Neural cell (in vitro differentiated cells): Measurements from ENCODE around the gene ZMAT2. TPM values are rescaled to one million over a fixed set of nuclear protein-coding genes. Genes with fewer than 3 reads are reported as not detected.

Source experiments
- H2AFZ ChIP-seq: fragments of 200-600, 300-800 bp; sonication (generic), shearing (Covaris generic); 2 replicates; pipeline ENCODE4 v1.6.0; 2014; ENCODE audit warnings: low read depth, mild to moderate bottlenecking, antibody characterized with exemption, low read length, moderate library complexity
- H3F3A ChIP-seq: fragments of 200-600 bp; shearing (Covaris generic); 2 replicates; pipeline ENCODE4 v1.6.1; 2016; ENCODE audit warnings: mild to moderate bottlenecking, moderate library complexity, mixed read lengths, antibody characterized with exemption, low read length; ENCODE audit not compliant: insufficient read depth, poor library complexity, severe bottlenecking
- H3K27ac ChIP-seq: fragments of 200-600, 300-800 bp; sonication (generic), shearing (Covaris generic); 2 replicates; pipeline ENCODE4 v1.5.1; 2014; ENCODE audit warnings: mild to moderate bottlenecking, low read length, moderate library complexity
- H3K27me3 ChIP-seq: fragments of 300-800, 200-600 bp; sonication (generic), shearing (Covaris generic); 2 replicates; pipeline ENCODE4 v1.6.0; 2014; ENCODE audit warnings: mild to moderate bottlenecking, low read depth, low read length, moderate library complexity; ENCODE audit not compliant: insufficient read depth
- H3K36me3 ChIP-seq: fragments of 300-800, 200-600 bp; sonication (generic), shearing (Covaris generic); 2 replicates; pipeline ENCODE4 v1.5.1; 2014; ENCODE audit warnings: mild to moderate bottlenecking, antibody characterized with exemption, low read length, moderate library complexity; ENCODE audit not compliant: insufficient read depth
- H3K4me2 ChIP-seq: fragments of 300-800, 200-600 bp; sonication (generic), shearing (Covaris generic); 2 replicates; pipeline ENCODE4 v1.6.0; 2014; ENCODE audit warnings: mild to moderate bottlenecking, low read length
- H3K4me3 ChIP-seq: fragments of 300-800, 200-600 bp; sonication (generic), shearing (Covaris generic); 2 replicates; pipeline ENCODE4 v1.5.1; 2014; ENCODE audit warnings: mild to moderate bottlenecking, low read length, moderate library complexity
- H3K79me2 ChIP-seq: fragments of 200-600 bp; shearing (Covaris generic); replicated peaks from 2 replicates; pipeline ENCODE4 v1.6.0; 2014; ENCODE audit warnings: mild to moderate bottlenecking, low read length, moderate library complexity; ENCODE audit not compliant: insufficient read depth
- H3K9ac ChIP-seq: fragments of 300-800, 200-600 bp; sonication (generic), shearing (Covaris generic); 2 replicates; pipeline ENCODE4 v1.6.1; 2016; ENCODE audit warnings: mild to moderate bottlenecking, low read length, mixed read lengths
- H3K9me2 ChIP-seq: fragments of 200-600 bp; shearing (Covaris generic); 2 replicates; pipeline ENCODE4 v1.6.1; 2016; ENCODE audit warnings: mild to moderate bottlenecking, low read length, mixed read lengths; ENCODE audit not compliant: insufficient read depth
- H3K9me3 ChIP-seq: fragments of 200-600, 300-800 bp; sonication (generic), shearing (Covaris generic); 2 replicates; pipeline ENCODE4 v1.6.1; 2016; ENCODE audit warnings: mild to moderate bottlenecking, mixed run types, low read length, moderate library complexity, mixed read lengths
- H4K20me1 ChIP-seq: fragments of 200-600 bp; shearing (Covaris generic); 2 replicates; pipeline ENCODE4 v1.6.1; 2016; ENCODE audit warnings: mild to moderate bottlenecking, mixed run types; ENCODE audit not compliant: insufficient read depth
- EP300 ChIP-seq: fragments of 450-650 bp; conservative IDR thresholded peaks from 2 replicates; pipeline ENCODE4 v1.6.1; 2014; ENCODE audit warnings: antibody characterized with exemption, mild to moderate bottlenecking, moderate library complexity; ENCODE audit not compliant: poor library complexity, severe bottlenecking
- EZH2 ChIP-seq: fragments of 200-600, 300-800 bp; shearing (Covaris generic), sonication (generic); IDR thresholded peaks from 2 replicates; pipeline ENCODE4 v1.6.1; 2014; ENCODE audit warnings: antibody characterized with exemption, low read length, borderline replicate concordance, mild to moderate bottlenecking; ENCODE audit not compliant: insufficient read depth, poor library complexity, severe bottlenecking
- MXI1 ChIP-seq: fragments of 450-650 bp; conservative IDR thresholded peaks from 2 replicates; pipeline ENCODE4 v1.6.1; 2014; ENCODE audit warnings: antibody characterized with exemption, mild to moderate bottlenecking; ENCODE audit not compliant: poor library complexity, severe bottlenecking
- POLR2AphosphoS5 ChIP-seq: IDR thresholded peaks from 2 replicates; pipeline ENCODE4 v1.6.1; 2012
- RAD21 ChIP-seq: fragments of 450-650 bp; conservative IDR thresholded peaks from 2 replicates; pipeline ENCODE4 v1.6.1; 2014; ENCODE audit warnings: antibody characterized with exemption, mild to moderate bottlenecking, moderate library complexity
- SMC3 ChIP-seq: fragments of 450-650 bp; conservative IDR thresholded peaks from 2 replicates; pipeline ENCODE4 v1.6.1; 2014; ENCODE audit warnings: antibody characterized with exemption, mild to moderate bottlenecking, moderate library complexity; ENCODE audit not compliant: poor library complexity
- TAF1 ChIP-seq: IDR thresholded peaks from 2 replicates; pipeline ENCODE4 v1.6.1; 2012; ENCODE audit warnings: low read depth
- polyA plus RNA-seq: library from polyadenylated mRNA; depleted of rRNA; stranded (reverse); fragments of >200 nt; gene quantifications from 2 replicates; pipeline ENCODE4 v1.2.3, GENCODE V29; 2014
- TF ChIP-seq, protein P1 (sequence below): IDR thresholded peaks from 2 replicates; pipeline ENCODE4 v1.6.1; 2012; ENCODE audit warnings: borderline replicate concordance
- TF ChIP-seq, protein P2 (sequence below): fragments of 450-650 bp; IDR thresholded peaks from 2 replicates; pipeline ENCODE4 v1.5.1; 2014; ENCODE audit warnings: antibody characterized with exemption, mild to moderate bottlenecking, moderate library complexity; ENCODE audit not compliant: poor library complexity, severe bottlenecking

The ZMAT2 gene
- polyA plus RNA-seq, 1 donor from 2014 or later: 170 TPM

DNA sequence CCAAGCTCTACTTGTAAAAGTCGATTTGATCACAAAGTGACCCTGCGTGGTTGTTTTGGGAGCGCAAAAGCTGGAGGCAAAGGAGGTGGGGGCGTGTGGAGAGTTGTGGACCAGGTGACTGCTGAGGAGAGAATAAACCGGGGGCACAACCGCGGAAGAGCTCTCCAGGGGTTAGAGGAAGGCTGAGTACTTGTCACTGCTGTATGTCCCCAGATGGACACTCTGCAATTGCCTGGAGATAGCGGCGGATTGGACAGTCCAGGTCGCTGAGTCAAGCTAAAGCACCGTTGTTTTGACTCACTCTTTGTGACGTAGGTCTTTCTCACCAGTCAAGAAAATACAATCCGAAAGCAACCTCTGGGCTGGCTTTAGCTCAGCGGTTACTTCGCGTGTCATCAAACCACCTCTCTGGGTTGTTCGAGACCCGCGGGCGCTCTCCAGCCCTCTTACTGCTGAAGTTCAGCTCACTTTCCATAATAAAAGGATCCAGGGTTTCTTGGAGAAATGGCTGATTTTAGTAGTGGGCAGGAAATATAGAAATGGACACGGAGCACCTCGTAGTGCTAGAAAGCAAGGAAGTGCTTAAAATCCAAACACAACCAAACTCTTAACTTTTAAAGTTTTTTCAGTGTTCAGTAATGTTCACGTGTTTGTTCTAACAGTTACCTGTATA lies 25.7 kb downstream of the ZMAT2 start:
- no peak overlapping the region for H3K4me2 ChIP-seq
- no peak overlapping the region for H3K9ac ChIP-seq
- no peaks in the 10 kb centered on the region for H3K9me2 ChIP-seq
- H4K20me1 ChIP-seq: no peaks in the 10 kb centered on the region
- no peaks in the 10 kb centered on the region for H3K27me3 ChIP-seq
- H3K36me3 ChIP-seq: no peaks in the 10 kb centered on the region
- H3K27ac ChIP-seq: no peak overlapping the region
- TF ChIP-seq EP300 (no peak), POLR2AphosphoS5 (no peak), MXI1 (no peak)
- TF ChIP-seq, protein P1, sequence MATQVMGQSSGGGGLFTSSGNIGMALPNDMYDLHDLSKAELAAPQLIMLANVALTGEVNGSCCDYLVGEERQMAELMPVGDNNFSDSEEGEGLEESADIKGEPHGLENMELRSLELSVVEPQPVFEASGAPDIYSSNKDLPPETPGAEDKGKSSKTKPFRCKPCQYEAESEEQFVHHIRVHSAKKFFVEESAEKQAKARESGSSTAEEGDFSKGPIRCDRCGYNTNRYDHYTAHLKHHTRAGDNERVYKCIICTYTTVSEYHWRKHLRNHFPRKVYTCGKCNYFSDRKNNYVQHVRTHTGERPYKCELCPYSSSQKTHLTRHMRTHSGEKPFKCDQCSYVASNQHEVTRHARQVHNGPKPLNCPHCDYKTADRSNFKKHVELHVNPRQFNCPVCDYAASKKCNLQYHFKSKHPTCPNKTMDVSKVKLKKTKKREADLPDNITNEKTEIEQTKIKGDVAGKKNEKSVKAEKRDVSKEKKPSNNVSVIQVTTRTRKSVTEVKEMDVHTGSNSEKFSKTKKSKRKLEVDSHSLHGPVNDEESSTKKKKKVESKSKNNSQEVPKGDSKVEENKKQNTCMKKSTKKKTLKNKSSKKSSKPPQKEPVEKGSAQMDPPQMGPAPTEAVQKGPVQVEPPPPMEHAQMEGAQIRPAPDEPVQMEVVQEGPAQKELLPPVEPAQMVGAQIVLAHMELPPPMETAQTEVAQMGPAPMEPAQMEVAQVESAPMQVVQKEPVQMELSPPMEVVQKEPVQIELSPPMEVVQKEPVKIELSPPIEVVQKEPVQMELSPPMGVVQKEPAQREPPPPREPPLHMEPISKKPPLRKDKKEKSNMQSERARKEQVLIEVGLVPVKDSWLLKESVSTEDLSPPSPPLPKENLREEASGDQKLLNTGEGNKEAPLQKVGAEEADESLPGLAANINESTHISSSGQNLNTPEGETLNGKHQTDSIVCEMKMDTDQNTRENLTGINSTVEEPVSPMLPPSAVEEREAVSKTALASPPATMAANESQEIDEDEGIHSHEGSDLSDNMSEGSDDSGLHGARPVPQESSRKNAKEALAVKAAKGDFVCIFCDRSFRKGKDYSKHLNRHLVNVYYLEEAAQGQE: no peak
- TF ChIP-seq, protein P2, sequence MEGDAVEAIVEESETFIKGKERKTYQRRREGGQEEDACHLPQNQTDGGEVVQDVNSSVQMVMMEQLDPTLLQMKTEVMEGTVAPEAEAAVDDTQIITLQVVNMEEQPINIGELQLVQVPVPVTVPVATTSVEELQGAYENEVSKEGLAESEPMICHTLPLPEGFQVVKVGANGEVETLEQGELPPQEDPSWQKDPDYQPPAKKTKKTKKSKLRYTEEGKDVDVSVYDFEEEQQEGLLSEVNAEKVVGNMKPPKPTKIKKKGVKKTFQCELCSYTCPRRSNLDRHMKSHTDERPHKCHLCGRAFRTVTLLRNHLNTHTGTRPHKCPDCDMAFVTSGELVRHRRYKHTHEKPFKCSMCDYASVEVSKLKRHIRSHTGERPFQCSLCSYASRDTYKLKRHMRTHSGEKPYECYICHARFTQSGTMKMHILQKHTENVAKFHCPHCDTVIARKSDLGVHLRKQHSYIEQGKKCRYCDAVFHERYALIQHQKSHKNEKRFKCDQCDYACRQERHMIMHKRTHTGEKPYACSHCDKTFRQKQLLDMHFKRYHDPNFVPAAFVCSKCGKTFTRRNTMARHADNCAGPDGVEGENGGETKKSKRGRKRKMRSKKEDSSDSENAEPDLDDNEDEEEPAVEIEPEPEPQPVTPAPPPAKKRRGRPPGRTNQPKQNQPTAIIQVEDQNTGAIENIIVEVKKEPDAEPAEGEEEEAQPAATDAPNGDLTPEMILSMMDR: no peak
- no peaks in the 10 kb centered on the region for H3K9me3 ChIP-seq
- H3K4me3 ChIP-seq: peak overlapping the region; percentile 41
- no peak overlapping the region for H2AFZ ChIP-seq
- no peaks in the 10 kb centered on the region for H3K79me2 ChIP-seq
- no peaks in the 10 kb centered on the region for H3F3A ChIP-seq

DNA sequence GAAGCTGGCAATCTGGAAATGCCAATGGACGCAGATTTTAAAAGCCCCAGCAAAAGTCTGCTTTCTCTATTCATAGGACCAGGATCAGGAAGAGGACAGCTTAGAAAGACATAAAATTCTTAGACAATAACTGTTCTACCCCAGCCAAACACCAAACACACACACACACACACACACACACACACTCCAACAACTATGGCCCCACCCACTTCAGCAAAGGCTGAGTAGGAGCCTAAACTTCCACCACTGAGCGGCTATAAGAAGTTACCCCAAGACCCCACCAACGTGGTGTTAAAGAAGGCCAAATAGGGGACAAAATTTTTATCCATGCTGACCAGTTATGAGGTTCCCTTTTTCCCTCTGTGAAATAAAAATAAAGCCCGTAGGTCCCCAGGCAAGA lies 32.9 kb downstream of the ZMAT2 start:
- Histone ChIP-seq H3K79me2 (no peaks in the 10 kb centered on the region), H3K27me3 (no peaks in the 10 kb centered on the region), H3K9me3 (no peaks in the 10 kb centered on the region), H3K4me3 (no peak overlapping the region), H3K9ac (no peak overlapping the region), H2AFZ (no peak overlapping the region), H3K36me3 (no peaks in the 10 kb centered on the region), H3K9me2 (no peaks in the 10 kb centered on the region), H4K20me1 (no peaks in the 10 kb centered on the region), H3F3A (no peaks in the 10 kb centered on the region), H3K4me2 (no peak overlapping the region), H3K27ac (no peak overlapping the region)
- TF ChIP-seq, protein P2: no peak
- TF ChIP-seq POLR2AphosphoS5 (no peak), MXI1 (no peak), SMC3 (no peak), TAF1 (no peak), EP300 (no peak), EZH2 (no peak), RAD21 (no peak)
- TF ChIP-seq, protein P1: no peak
